Keratinocyte (primary cell): Measurements from ENCODE around the gene LIX1.

ENCODE experiments used
- EZH2 ChIP-seq: IDR thresholded peaks from one replicate; pipeline ENCODE4 v1.6.1; 2012; ENCODE audit warnings: inconsistent platforms, mild to moderate bottlenecking, low read length, moderate library complexity
- TF ChIP-seq, protein P1 (sequence below), 3 experiments: IDR thresholded peaks in 1 of 3; conservative IDR thresholded peaks in 1 of 3; optimal IDR thresholded peaks in 1 of 3; 2 replicates in 2 of 3; 3 replicates in 1 of 3; pipeline versions ENCODE3 to v1.5.1; 2011; ENCODE audit warnings: low read length in 3 of 3, mild to moderate bottlenecking in 3 of 3, moderate library complexity in 2 of 3, control low read depth in 1 of 3, inconsistent platforms in 1 of 3; ENCODE audit not compliant: insufficient read depth in 2 of 3; ENCODE audit errors: extremely low read depth in 1 of 3

GRCh38 chr5:97131921-97132320, 10.5 kb downstream of the LIX1 start:
- TF ChIP-seq, protein P1, sequence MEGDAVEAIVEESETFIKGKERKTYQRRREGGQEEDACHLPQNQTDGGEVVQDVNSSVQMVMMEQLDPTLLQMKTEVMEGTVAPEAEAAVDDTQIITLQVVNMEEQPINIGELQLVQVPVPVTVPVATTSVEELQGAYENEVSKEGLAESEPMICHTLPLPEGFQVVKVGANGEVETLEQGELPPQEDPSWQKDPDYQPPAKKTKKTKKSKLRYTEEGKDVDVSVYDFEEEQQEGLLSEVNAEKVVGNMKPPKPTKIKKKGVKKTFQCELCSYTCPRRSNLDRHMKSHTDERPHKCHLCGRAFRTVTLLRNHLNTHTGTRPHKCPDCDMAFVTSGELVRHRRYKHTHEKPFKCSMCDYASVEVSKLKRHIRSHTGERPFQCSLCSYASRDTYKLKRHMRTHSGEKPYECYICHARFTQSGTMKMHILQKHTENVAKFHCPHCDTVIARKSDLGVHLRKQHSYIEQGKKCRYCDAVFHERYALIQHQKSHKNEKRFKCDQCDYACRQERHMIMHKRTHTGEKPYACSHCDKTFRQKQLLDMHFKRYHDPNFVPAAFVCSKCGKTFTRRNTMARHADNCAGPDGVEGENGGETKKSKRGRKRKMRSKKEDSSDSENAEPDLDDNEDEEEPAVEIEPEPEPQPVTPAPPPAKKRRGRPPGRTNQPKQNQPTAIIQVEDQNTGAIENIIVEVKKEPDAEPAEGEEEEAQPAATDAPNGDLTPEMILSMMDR (optimal IDR thresholded peaks at IDR 0.05 in 1 of 3, IDR thresholded peaks at IDR 0.05 in 1 of 3, conservative IDR thresholded peaks at IDR 0.05 in 1 of 3; ENCODE audit: extremely low read depth in 1 of 3, insufficient read depth in 2 of 3, low read length in 3 of 3), result no peak
- no peak for TF ChIP-seq EZH2
